ENCODE data around the gene MED13L. TPM values are rescaled to one million over a fixed set of nuclear protein-coding genes. Genes with fewer than 3 reads are reported as not detected.

The MED13L gene
- total RNA-seq, 2 donors from 2014 or later = 88.9 to 140 TPM

DNA sequence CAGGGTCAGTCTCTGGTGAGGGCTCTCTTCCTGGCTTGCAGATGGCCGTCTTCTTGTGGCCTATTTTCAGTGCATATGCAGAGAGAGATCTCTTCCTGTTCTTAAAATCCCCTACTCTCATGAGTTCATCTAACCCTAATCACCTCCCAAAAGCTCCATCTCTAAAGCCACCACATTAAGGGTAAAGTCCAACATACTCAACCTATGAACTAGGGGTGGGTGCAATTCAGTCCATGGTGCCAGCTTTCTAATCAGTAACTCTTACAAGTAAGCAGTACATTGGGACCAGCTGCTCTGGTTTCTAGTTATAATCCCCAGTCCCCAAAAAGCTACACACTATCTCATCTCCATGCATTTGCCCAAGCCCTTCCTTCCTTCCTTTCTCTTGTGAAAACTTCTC, 365.1 kb downstream of the MED13L start:
- Histone ChIP-seq H3K4me1 (replicated peaks) (no peaks in the 10 kb centered on the region), H3K36me3 (no peaks in the 10 kb centered on the region), H3K9me3 (no peaks in the 10 kb centered on the region), H3K4me3 (no peak overlapping the region), H3K27me3 (replicated peaks; ENCODE audit: insufficient read depth) (no peaks in the 10 kb centered on the region), H3K27ac (no peak overlapping the region)
- intact Hi-C loops (cut with DNase I) = no loop called here
- WGBS = 96% methylated on average over 1 of the region's 1 CpG
- no peak for TF ChIP-seq POLR2AphosphoS5 (IDR thresholded peaks at IDR 0.05)
- TF ChIP-seq POLR2A (IDR thresholded peaks at IDR 0.05) = no peak
- TF ChIP-seq, protein P1, sequence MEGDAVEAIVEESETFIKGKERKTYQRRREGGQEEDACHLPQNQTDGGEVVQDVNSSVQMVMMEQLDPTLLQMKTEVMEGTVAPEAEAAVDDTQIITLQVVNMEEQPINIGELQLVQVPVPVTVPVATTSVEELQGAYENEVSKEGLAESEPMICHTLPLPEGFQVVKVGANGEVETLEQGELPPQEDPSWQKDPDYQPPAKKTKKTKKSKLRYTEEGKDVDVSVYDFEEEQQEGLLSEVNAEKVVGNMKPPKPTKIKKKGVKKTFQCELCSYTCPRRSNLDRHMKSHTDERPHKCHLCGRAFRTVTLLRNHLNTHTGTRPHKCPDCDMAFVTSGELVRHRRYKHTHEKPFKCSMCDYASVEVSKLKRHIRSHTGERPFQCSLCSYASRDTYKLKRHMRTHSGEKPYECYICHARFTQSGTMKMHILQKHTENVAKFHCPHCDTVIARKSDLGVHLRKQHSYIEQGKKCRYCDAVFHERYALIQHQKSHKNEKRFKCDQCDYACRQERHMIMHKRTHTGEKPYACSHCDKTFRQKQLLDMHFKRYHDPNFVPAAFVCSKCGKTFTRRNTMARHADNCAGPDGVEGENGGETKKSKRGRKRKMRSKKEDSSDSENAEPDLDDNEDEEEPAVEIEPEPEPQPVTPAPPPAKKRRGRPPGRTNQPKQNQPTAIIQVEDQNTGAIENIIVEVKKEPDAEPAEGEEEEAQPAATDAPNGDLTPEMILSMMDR (IDR thresholded peaks at IDR 0.05) = no peak
- no peak for DNase-seq (ENCODE audit: low spot score)

DNA sequence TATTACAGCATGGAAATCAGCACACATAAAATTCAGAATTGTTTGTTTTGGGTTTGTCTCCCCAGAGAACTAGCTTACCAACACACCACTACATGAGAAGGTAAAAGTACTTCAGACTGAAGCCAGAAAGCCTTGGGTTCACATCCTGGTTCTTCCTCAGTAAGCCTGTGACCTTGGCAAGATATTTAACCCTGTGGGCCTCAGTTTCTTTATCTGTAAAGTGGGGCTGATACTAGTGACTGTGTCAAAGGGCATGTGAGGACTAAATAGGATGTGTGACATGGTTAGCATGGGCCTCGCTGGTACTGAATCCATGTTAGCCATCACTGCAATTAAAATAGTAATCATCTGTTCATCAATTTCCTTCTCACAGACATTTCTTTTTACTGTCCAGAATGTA, 366.1 kb downstream of the MED13L start:
- Histone ChIP-seq H3K4me1 (replicated peaks) (no peaks in the 10 kb centered on the region), H3K27me3 (replicated peaks; ENCODE audit: insufficient read depth) (no peaks in the 10 kb centered on the region), H3K4me3 (no peak overlapping the region), H3K27ac (no peak overlapping the region), H3K9me3 (no peaks in the 10 kb centered on the region), H3K36me3 (no peaks in the 10 kb centered on the region)
- WGBS = 89% methylated on average over 1 of the region's 1 CpG
- intact Hi-C loops (cut with DNase I) = no loop called here
- no peak for DNase-seq (ENCODE audit: low spot score)
- TF ChIP-seq, protein P1 (IDR thresholded peaks at IDR 0.05) = no peak
- TF ChIP-seq POLR2A (IDR thresholded peaks at IDR 0.05) (no peak), POLR2AphosphoS5 (IDR thresholded peaks at IDR 0.05) (no peak)

DNA sequence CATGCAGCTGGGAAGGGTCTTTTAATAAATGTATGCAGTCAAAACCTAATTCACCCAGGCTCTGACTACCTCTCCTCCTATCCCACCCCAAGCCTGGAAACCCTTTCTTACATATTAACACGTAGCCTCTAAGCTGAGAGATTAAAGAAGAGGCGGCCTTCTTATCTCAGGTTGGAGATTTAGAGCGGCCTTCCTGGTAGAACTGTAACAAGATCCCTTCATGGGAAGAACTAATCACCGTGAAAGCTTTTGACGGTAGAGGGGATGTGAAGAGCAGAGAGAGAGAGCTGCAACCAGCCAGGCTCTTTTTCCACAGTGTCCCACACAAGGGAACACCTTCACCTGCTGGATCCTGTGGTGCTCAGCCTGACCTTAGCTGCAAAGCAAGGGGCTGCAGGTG, 367.4 kb downstream of the MED13L start:
- intact Hi-C loops (cut with DNase I) = no loop called here
- WGBS = 89% methylated on average over 5 of the region's 5 CpGs
- DNase-seq (ENCODE audit: low spot score) = no peak
- TF ChIP-seq, protein P1 (IDR thresholded peaks at IDR 0.05) = no peak
- Histone ChIP-seq H3K27ac (no peak overlapping the region), H3K27me3 (replicated peaks; ENCODE audit: insufficient read depth) (no peaks in the 10 kb centered on the region), H3K4me1 (replicated peaks) (no peaks in the 10 kb centered on the region), H3K36me3 (no peaks in the 10 kb centered on the region), H3K9me3 (no peaks in the 10 kb centered on the region), H3K4me3 (no peak overlapping the region)

MicroRNA genes within 50 kb of the gene (microRNA counts, 767-probe panel; counts per million panel counts)
- 0 to 431 counts per million in 2 donors for microRNA hsa-miR-620

Small RNA genes within 50 kb of the gene (microRNA-seq; reads per million reads assigned to microRNA genes)
- gene MIR620 = not detected

Small RNA genes within 50 kb of the gene (small RNA-seq; reads per million reads assigned to genes)
- 0 reads per million in 2 donors for gene MIR620
- 0 reads per million in 2 donors for gene RNU6-1188P
- 0 reads per million in 2 donors for gene SNRPGP18
